K562 (cell line): Measurements from ENCODE around the gene BCAS3. TPM values are rescaled to one million over a fixed set of nuclear protein-coding genes. Genes with fewer than 3 reads are reported as not detected.

Experiments used
- polyA plus RNA-seq, 8 experiments: library from polyadenylated mRNA; depleted of rRNA in 4 of 8; stranded (reverse) in 5 of 8; unstranded in 3 of 8; fragments of >200 nt; fragmentation: Nextera tagmentation in 2 of 8; fragmentation: Illumina TruSeq in 1 of 8; extraction: Ambion mirVana in 2 of 8; extraction: Trizol in 1 of 8; gene quantifications; 2 replicates each; pipeline versions ENCODE4 v1.2.1 to v1.2.3, GENCODE V29; 2011 to 2014; ENCODE audit warnings: inconsistent platforms in 1 of 8, missing spikeins in 1 of 8
- total RNA-seq, 7 experiments: library from RNA; depleted of rRNA in 6 of 7; stranded (reverse); fragments of >200 nt in 6 of 7; fragmentation: Illumina TruSeq in 2 of 7; extraction: Trizol in 2 of 7; gene quantifications; 2 replicates each; pipeline versions ENCODE4 v1.2.1 to v1.2.3, GENCODE V29; 2011 to 2021; ENCODE audit warnings: low replicate concordance in 1 of 7
- TF ChIP-seq, protein P1 (sequence below), 2 experiments: fragments of 450-650 bp; formaldehyde crosslinking in 1 of 2; IDR thresholded peaks; 2 replicates each; pipeline versions ENCODE4 v1.4.0 to v1.6.1; 2014 to 2020; ENCODE audit warnings: mild to moderate bottlenecking in 2 of 2, borderline replicate concordance in 1 of 2, low read depth in 1 of 2

BCAS3 gene
- total and polyA plus RNA-seq, 9 of the 15 experiments (the other 6 are each of a cell fraction or from before 2014, with no cell fraction given), result 1.9 to 5.5 (median 3.5) TPM

DNA sequence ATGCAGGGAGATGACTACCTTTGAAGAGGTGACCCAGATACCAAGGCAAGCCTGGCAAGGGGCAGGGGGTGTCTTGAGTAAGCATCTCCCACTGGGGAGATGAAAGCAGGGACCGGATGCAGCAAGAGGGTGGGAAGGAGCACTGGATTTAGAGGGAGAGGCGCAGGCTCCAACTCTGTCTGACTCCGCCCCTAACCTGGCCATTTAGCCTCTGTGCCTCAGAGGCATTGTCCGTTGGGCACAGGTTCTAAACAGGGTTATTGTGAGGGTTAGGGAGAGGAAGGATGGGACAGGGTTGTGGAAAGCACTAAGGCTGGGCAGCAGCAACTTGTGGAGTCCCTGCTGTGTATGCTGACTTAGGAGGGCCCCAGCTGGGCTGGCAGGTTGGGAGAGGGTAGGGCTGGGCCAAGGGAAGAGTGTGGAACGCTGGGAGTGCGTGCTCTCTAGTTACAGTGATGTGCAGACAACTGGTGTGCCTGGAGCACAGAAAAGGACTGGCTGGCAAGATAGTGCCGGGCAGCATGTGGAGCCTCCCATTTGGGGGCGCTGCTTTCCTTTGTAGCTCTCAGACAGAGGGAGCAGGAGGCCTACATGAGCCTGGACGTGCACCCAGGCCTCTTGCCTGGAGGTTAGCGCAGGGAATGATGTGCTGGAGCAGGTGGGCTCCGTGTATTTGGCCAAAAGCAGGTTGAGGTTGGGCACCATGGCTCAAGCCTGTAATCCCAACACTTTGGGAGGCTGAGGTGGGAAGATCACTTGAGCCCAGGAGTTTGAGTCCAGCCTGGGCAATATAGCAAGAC is 748.2 kb downstream of the BCAS3 start (continued):
- TF ChIP-seq, protein P1, sequence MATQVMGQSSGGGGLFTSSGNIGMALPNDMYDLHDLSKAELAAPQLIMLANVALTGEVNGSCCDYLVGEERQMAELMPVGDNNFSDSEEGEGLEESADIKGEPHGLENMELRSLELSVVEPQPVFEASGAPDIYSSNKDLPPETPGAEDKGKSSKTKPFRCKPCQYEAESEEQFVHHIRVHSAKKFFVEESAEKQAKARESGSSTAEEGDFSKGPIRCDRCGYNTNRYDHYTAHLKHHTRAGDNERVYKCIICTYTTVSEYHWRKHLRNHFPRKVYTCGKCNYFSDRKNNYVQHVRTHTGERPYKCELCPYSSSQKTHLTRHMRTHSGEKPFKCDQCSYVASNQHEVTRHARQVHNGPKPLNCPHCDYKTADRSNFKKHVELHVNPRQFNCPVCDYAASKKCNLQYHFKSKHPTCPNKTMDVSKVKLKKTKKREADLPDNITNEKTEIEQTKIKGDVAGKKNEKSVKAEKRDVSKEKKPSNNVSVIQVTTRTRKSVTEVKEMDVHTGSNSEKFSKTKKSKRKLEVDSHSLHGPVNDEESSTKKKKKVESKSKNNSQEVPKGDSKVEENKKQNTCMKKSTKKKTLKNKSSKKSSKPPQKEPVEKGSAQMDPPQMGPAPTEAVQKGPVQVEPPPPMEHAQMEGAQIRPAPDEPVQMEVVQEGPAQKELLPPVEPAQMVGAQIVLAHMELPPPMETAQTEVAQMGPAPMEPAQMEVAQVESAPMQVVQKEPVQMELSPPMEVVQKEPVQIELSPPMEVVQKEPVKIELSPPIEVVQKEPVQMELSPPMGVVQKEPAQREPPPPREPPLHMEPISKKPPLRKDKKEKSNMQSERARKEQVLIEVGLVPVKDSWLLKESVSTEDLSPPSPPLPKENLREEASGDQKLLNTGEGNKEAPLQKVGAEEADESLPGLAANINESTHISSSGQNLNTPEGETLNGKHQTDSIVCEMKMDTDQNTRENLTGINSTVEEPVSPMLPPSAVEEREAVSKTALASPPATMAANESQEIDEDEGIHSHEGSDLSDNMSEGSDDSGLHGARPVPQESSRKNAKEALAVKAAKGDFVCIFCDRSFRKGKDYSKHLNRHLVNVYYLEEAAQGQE (IDR thresholded peaks at IDR 0.05; ENCODE audit: borderline replicate concordance), result peak; percentile 21; the same call in 1 of the 2 replicates
- TF ChIP-seq, protein P1 (CRISPR knock-in tag; IDR thresholded peaks at IDR 0.05; ENCODE audit: low read depth), result no peak
